ENCODE data around the gene HNRNPA3. TPM values are rescaled to one million over a fixed set of nuclear protein-coding genes. Genes with fewer than 3 reads are reported as not detected.
A peak's percentile ranks its signal among the peaks of the same experiment; 100 is the strongest.

The HNRNPA3 gene
- total RNA-seq, 1 donor from 2014 or later = 64.4 TPM

- H3K4me3 ChIP-seq (ENCODE audit: low read depth, low read length) = no peak overlapping the region
- no peak for DNase-seq (ENCODE audit: low read depth)
- TF ChIP-seq, protein P1, sequence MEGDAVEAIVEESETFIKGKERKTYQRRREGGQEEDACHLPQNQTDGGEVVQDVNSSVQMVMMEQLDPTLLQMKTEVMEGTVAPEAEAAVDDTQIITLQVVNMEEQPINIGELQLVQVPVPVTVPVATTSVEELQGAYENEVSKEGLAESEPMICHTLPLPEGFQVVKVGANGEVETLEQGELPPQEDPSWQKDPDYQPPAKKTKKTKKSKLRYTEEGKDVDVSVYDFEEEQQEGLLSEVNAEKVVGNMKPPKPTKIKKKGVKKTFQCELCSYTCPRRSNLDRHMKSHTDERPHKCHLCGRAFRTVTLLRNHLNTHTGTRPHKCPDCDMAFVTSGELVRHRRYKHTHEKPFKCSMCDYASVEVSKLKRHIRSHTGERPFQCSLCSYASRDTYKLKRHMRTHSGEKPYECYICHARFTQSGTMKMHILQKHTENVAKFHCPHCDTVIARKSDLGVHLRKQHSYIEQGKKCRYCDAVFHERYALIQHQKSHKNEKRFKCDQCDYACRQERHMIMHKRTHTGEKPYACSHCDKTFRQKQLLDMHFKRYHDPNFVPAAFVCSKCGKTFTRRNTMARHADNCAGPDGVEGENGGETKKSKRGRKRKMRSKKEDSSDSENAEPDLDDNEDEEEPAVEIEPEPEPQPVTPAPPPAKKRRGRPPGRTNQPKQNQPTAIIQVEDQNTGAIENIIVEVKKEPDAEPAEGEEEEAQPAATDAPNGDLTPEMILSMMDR (conservative IDR thresholded peaks at IDR 0.05; ENCODE audit: low read depth, low read length) = no peak
These were observed 37.9 kb downstream of the HNRNPA3 start for GRCh38 chr2:177250461-177250860.

DNA sequence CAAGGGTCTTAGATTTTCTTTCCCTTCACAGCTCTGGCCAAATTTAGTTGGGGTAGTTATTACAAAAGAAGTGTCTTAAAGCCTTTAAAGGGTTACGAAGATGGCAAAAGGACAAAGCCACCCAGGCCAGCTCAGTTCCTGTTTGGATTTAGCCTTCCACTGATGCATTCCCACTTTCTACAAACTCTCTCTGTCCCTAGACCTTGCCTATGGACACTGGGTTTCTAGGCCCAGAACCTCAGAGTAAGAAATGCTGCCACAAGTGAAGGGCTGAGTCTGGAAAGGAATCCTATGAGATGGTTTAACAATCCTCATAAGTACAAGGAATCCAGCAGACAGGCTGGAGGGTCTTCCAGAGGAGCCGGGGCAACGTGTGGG is 38.6 kb downstream of the HNRNPA3 start:
- H3K4me3 ChIP-seq (ENCODE audit: low read depth, low read length) = no peak overlapping the region
- TF ChIP-seq, protein P1 (conservative IDR thresholded peaks at IDR 0.05; ENCODE audit: low read depth, low read length) = no peak
- DNase-seq (ENCODE audit: low read depth) = no peak

- H3K4me3 ChIP-seq (ENCODE audit: low read depth, low read length) = no peak overlapping the region
- no peak for DNase-seq (ENCODE audit: low read depth)
- TF ChIP-seq, protein P1 (conservative IDR thresholded peaks at IDR 0.05; ENCODE audit: low read depth, low read length) = no peak
These were observed 40.4 kb downstream of the HNRNPA3 start for GRCh38 chr2:177252808-177253531.

- DNase-seq (ENCODE audit: low read depth) = no peak
- TF ChIP-seq, protein P1 (conservative IDR thresholded peaks at IDR 0.05; ENCODE audit: low read depth, low read length) = no peak
- no peak overlapping the region for H3K4me3 ChIP-seq (ENCODE audit: low read depth, low read length)
These were observed 41.1 kb downstream of the HNRNPA3 start for GRCh38 chr2:177253704-177254103.

- no peak for DNase-seq (ENCODE audit: low read depth)
- TF ChIP-seq, protein P1 (conservative IDR thresholded peaks at IDR 0.05; ENCODE audit: low read depth, low read length) = peak; percentile 64
- H3K4me3 ChIP-seq (ENCODE audit: low read depth, low read length) = no peak overlapping the region
These were observed 42.0 kb downstream of the HNRNPA3 start for GRCh38 chr2:177254433-177255226.

DNA sequence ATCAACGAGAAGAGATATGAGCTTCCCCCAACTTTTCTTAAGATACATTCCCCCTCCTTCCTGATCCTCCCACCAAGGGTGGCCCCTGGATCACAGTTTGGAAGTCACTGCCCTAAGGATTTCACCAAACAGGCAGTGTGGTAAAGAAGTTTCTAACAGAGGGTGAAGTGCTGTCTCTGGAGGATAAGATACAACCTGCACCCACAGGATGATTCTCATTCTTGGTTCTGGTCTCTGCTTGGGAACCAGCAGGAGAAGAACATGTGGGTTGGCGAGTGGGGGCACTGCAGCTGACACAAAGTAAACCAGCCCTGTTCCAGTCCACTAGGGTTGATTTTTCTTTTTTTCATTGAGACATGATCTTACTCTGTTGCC is 42.6 kb downstream of the HNRNPA3 start:
- no peak overlapping the region for H3K4me3 ChIP-seq (ENCODE audit: low read depth, low read length)
- no peak for DNase-seq (ENCODE audit: low read depth)
- TF ChIP-seq, protein P1 (conservative IDR thresholded peaks at IDR 0.05; ENCODE audit: low read depth, low read length) = no peak

Data from epithelial cell of proximal tubule (primary cell).